ENCODE data around the gene C16orf95.

- TF ChIP-seq CTCF (IDR thresholded peaks at IDR 0.05) (no peak), POLR2A (IDR thresholded peaks at IDR 0.05) (no peak)
Measured at GRCh38 chr16:87266846-87267245, 50.3 kb downstream of the C16orf95 start.

All from right lobe of liver (tissue), 4 donors.